Ureter (tissue), 1 donor: Measurements from ENCODE around the gene ACTR5. TPM values are rescaled to one million over a fixed set of nuclear protein-coding genes. Genes with fewer than 3 reads are reported as not detected.
"Not testable (repeated sequence)": the region's sequence is repeated elsewhere in the genome, so short reads cannot be mapped to it uniquely, and the experiment has no call there.

Source experiments
- DNase-seq: peaks from one replicate; pipeline ENCODE4 v3.0.0-alpha.2; 2020; ENCODE audit warnings: low spot score
- total RNA-seq: library from RNA; stranded (reverse); gene quantifications from one replicate; pipeline ENCODE4 v1.2.4, GENCODE V29; 2023
- donor health status: DM: yes; HTN: yes; CAD: no.

Gene ACTR5
- total RNA-seq, 1 donor from 2014 or later = 8.9 TPM

GRCh38 chr20:38804682-38805501 is 56.6 kb downstream of the ACTR5 start:
- peak; percentile 44 for DNase-seq

- DNase-seq = peak; percentile 51
Observed at GRCh38 chr20:38805502-38805957, 57.3 kb downstream of the ACTR5 start, which contains the start of gene PPP1R16B. Gene PPP1R16B, plus strand, starts transcription at chr20:38805697. Its CDS starts 30,229 bp downstream, at chr20:38835926.

DNA sequence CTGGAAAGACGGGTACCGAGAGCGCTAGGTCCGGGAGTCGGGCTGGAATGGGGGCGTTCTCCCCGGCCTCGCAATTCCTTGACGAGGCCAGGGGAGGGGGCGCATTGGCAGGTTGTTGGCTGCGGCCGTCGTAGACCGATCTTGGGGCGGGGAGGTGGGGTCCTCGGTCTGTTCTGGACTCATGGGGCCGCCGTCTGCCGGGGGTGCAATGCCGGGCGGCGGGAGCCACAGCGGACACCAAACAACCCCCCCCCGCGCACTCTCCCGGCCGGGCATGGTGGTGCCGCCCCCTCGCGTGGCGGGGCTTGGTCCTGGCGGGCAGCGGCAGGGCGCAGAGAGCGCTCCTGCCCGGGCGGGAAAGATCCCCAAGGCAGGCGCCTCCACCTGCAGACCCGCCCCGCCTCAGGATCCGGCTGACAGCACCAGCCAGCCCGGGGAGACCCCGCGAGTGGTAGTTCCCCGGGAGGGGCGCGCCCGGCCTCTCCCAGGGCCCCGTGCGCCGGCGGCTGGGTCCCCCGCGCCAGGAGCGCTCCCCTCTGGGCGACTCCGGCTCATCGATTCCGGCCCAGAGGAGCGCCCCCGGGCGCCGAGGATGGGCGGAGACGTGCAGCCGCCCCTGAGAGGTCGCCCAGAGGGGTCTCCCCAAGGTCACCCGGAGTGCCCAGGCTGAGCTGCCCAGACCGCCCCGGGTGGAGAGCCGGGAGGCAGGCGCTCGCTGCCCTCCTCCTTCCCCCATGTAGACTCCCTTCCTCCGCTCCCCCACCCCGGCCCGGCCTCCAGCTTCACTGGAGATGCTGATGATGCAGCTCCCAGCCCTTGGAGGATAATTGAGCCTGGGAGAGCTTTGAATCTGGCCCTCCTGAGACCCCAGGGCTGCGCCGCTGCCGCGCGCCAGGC is 57.9 kb downstream of the ACTR5 start:
- DNase-seq = no peak

DNA sequence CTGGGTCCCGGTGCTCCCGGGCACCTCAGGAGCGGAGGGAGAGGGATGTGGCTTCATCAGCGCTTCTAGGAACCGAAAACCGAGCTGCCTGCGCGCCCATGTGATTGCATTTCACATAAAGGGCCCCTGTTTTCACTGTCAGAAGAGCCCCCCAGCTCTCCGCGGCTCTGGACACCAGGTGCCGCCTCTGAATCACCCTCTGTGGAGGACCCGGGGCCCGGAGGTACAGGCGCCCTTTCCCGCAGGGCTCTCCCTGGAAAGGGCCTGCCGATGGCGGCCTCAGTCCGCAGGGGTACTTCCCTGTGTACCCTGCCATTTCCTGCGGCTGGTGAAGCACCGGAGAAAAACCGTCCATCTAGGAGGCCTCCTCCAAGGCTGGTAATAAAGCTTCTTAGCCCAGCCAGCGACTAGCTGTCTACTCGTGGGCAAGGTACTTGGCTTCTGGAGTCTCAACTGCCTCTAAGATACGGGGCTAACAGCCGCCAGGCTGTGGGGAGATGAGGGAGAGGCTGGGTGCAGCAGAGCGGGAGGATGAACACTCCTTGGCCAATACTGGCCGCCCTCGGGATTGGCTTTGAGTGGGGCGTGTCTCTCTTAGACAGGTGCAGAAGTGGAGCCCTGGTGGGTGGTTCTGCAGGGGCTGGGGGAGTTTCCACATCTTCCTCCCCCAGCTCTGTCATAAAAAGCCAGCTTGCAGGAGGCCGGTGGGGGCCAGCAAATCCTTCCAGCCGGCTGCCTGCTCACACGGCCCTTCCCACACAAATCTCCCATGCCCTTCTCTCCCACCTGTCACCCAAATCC is 58.8 kb downstream of the ACTR5 start:
- no peak for DNase-seq

- DNase-seq = no peak
Observed at GRCh38 chr20:38809942-38810341, 61.7 kb downstream of the ACTR5 start.

DNA sequence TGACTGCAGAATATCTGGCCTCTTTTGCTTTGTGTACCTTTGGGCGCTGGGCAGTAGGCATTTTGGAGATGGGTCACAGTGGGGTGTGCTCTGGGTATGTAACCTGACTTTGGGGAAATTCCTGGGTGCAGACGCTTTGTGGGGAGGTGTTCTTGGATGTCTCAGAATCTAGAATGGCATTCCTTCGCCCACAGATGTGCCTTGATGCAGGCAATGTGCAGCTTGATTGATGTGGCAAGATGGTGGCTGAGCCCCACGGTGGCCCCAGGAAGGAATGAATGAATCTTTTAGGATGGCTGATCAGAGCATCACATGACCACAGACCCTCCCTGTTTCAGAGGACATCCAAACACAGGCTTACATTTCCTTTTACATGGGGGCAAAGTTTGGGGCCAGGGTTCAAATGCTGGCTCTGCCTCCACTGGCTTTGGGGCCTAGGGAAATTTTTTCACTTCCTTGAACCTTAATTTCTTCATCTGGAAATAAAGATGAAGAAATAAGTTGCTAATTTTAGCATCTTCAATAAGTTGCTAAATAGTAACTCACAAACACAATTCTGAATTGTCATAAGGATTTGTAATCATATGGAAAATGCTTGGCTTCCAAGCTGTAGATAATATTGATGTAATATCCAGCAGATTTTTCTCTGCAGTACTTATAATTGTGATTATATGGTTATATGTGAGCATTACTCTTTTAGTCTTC is 62.8 kb downstream of the ACTR5 start:
- no peak for DNase-seq

DNA sequence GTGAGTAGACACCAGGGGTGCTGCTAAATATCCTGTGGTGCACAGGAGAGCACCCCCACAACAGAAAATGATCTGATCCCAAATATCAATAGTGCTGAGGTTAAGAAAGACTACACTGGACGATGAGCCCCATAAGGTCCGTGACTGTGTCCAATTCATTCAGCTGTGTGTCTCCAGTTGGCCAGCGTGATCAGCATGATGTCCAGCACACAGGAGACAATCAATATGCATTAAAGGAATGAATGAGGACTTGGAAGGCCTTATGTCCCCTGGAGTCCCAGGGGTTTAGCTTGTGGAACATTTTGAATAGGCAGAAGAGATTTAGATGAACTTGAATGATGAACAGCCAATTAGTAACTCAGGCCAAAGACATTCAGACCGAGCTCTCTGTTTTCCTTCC is 63.5 kb downstream of the ACTR5 start:
- no peak for DNase-seq

DNA sequence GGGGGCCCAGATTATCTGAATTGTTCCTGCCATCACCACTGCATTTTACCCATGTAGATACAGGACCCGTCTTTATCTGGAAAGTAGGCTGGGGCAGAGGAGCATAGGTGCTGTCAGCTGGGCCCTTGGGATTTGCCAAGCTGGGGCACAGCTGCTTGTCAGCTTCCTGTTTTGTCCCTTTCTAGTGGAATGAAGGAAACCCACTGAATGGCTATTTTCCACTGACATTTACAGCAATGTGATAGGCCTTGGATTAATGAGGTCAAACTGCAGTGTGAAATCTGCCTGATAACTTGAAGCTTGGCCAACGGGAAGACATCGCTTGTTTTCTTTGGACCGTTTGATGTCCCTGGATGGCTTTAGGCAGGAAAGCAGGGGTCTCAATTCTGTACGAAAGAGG is 63.9 kb downstream of the ACTR5 start:
- DNase-seq = no peak

- no peak for DNase-seq
Observed at GRCh38 chr20:38812709-38813573, 64.7 kb downstream of the ACTR5 start.

DNA sequence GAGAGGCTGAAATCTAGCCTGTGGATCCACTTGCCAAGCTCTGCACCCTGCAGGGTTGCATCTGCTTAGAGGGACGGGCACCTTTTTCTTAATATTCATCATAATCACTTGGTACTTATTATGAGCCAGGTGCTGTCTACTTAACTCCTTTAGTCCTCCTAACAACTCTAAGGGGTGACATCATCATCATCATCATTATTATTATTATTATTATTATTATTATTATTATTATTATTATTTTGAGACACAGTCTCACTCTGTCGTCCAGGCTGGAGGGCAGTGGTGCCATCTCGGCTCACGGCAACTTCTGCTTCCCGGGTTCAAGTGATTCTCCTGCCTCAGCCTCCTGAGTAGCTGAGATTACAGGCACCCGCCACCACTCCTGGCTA is 65.3 kb downstream of the ACTR5 start:
- not testable (repeated sequence) for DNase-seq

- DNase-seq = no peak
Observed at GRCh38 chr20:38815446-38815845, 67.2 kb downstream of the ACTR5 start.

- no peak for DNase-seq
Observed at GRCh38 chr20:38818113-38819065, 70.1 kb downstream of the ACTR5 start.

Other genes with a start within 250 kb of the ACTR5 start
- gene ADIG, start 167.3 kb upstream of the ACTR5 start, total RNA-seq = not detected
- 17.9 TPM for gene ARHGAP40, start 146.7 kb upstream of the ACTR5 start, total RNA-seq
- not detected for gene SLC32A1, start 24.0 kb upstream of the ACTR5 start, total RNA-seq
- 10.4 TPM for gene PPP1R16B, start 57.2 kb downstream of the ACTR5 start, total RNA-seq
- 1.5 TPM for gene FAM83D, start 178.0 kb downstream of the ACTR5 start, total RNA-seq
- 14.1 TPM for gene DHX35, start 213.9 kb downstream of the ACTR5 start, total RNA-seq